H7 (cell line): ENCODE results near the gene ARID2. TPM values are rescaled to one million over a fixed set of nuclear protein-coding genes. Genes with fewer than 3 reads are reported as not detected.

Experiments used
- DNase-seq: peaks from one replicate; pipeline ENCODE4 v3.0.0; 2012
- H3K27me3 ChIP-seq: 2 replicates; pipeline ENCODE4 v1.6.0; 2011; ENCODE audit warnings: mild to moderate bottlenecking, low read length; ENCODE audit not compliant: control insufficient read depth, insufficient read depth
- H3K36me3 ChIP-seq: replicated peaks from 2 replicates; pipeline ENCODE4 v1.5.1; 2011; ENCODE audit warnings: low read length; ENCODE audit not compliant: control insufficient read depth, insufficient read depth
- H3K4me3 ChIP-seq: 2 replicates; pipeline ENCODE4 v1.5.1; 2011; ENCODE audit warnings: low read depth, mild to moderate bottlenecking, control low read depth, low read length, moderate library complexity; ENCODE audit not compliant: insufficient read depth
- total RNA-seq: library from RNA; depleted of rRNA; stranded (reverse); fragments of >200 nt; shearing (Covaris generic); gene quantifications from 2 replicates; pipeline ENCODE4 v1.2.3, GENCODE V29; 2014

Gene ARID2
- total RNA-seq, 1 experiment from 2014 or later = 20.4 TPM

DNA sequence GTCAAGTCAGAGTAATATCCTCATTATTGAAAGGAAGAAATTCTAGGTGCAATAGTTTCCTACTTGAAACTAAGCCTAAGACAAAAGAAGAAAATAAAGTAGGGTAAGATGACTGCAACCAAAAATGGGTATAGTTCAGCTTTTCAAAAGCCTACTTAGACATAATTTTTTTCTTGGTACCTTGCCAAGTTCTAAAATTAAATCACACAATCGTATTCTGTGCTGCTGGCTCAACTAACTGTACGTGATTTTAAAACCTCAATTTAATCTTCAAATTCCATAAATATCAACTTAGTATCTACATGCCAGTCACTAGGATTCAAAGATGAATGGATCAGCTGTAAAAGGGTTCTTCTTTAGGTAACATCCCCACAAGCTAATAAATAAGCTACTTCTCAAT, 204.0 kb downstream of the ARID2 start:
- no peak overlapping the region for H3K4me3 ChIP-seq
- peaks cover 2% of the 10 kb centered on the region for H3K36me3 ChIP-seq
- DNase-seq = no peak
- H3K27me3 ChIP-seq = no peaks in the 10 kb centered on the region

- Histone ChIP-seq H3K4me3 (no peak overlapping the region), H3K36me3 (peaks cover 2% of the 10 kb centered on the region), H3K27me3 (no peaks in the 10 kb centered on the region)
- no peak for DNase-seq
Measured at GRCh38 chr12:45934956-45935355, 205.4 kb downstream of the ARID2 start.

DNA sequence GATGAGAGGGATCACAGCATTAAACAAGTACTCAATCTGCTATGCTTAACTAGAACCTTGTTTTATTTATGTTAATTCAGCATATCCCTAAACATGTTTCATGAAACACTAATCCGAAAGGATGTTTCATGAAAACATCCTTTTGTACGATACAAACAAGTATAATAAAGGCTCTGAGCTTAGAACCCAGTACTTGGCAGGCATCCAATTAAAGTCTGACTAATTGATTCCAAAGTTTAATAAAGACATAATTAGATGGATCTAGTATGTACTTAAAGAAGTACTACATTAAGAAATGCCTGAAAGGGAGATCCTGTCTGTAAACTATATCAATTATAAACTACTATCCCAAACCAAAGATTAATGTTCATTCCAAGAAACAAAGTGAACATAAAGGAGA, 209.1 kb downstream of the ARID2 start:
- H3K4me3 ChIP-seq = no peak overlapping the region
- no peaks in the 10 kb centered on the region for H3K27me3 ChIP-seq
- no peaks in the 10 kb centered on the region for H3K36me3 ChIP-seq
- no peak for DNase-seq

DNA sequence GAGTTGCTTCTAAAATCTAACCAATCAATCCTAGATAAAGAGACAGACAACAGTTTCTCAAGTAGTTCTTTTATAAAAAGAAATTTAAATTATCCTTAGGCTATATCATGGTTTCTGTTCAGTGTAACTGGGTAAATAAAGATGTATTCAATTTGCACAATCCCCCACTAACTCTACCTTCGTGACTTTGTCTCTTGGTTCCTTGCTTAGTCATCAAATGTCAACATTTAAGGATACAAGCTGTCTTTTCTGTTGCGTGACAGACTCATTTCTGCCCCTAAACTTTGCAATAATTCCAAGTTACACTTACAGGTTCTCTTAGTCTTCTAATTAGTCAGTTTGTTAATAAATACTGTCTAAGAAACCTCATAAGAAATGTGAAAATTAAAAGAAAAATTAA, 210.3 kb downstream of the ARID2 start:
- DNase-seq = no peak
- H3K27me3 ChIP-seq = no peaks in the 10 kb centered on the region
- no peak overlapping the region for H3K4me3 ChIP-seq
- no peaks in the 10 kb centered on the region for H3K36me3 ChIP-seq

DNA sequence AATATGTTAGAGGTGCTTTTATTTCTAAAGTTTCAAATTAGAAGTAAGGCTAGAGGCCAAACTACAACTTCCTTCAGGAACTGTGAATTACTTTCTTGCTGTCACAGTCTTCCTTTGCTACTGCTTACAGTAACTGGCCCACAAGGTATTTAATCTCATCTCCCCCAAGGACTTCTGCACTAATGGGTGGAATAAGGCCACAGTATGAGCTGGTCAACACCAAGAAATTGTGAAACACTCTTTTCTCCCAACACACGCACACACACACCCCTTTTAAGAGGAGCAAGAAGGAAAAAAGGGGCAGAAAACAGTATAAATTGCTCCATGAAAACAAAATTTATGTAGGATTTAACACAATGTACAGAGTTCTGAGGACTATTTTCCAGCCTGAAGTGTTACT, 215.3 kb downstream of the ARID2 start:
- DNase-seq = no peak
- no peak overlapping the region for H3K4me3 ChIP-seq
- H3K36me3 ChIP-seq = peaks cover 5% of the 10 kb centered on the region
- H3K27me3 ChIP-seq = no peaks in the 10 kb centered on the region

DNA sequence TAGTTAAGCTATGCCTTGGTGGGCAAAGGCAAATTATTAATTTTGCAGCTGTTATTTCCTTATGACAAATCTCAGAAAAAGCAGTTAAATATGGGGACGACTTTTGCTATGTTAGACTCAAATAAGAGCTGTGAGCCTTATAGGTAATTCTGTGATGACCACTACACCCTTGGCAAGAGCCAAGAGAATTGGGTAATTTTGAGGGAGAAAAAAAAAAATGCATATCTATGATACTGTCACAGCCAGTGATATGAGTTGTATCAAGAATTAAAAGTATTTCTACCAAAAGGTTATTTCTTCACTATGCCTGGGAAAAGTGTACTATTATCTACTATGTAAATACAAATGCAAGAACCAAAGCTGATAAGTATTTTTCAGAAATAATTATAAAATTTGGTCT, 216.9 kb downstream of the ARID2 start:
- Histone ChIP-seq H3K27me3 (no peaks in the 10 kb centered on the region), H3K4me3 (no peak overlapping the region), H3K36me3 (peaks cover 5% of the 10 kb centered on the region)
- no peak for DNase-seq

- no peaks in the 10 kb centered on the region for H3K27me3 ChIP-seq
- H3K4me3 ChIP-seq = no peak overlapping the region
- peaks cover 5% of the 10 kb centered on the region for H3K36me3 ChIP-seq
- DNase-seq = no peak
Measured at GRCh38 chr12:45948546-45948945, 219.0 kb downstream of the ARID2 start.
